SK-N-MC (cell line): ENCODE data around the gene SETD1A.

Experiments used
- EZH2 ChIP-seq: fragments of 200-600 bp; sonication (generic); IDR thresholded peaks from one replicate; pipeline ENCODE4 v1.6.1; 2017; ENCODE audit warnings: antibody characterized with exemption
- FOXP2 ChIP-seq: optimal IDR thresholded peaks from 2 replicates; pipeline ENCODE3; 2011; ENCODE audit warnings: mild to moderate bottlenecking, moderate library complexity; ENCODE audit not compliant: insufficient read depth; ENCODE audit errors: extremely low read length, control extremely low read depth
- POLR2AphosphoS5 ChIP-seq: IDR thresholded peaks from 2 replicates; pipeline ENCODE4 v1.6.1; 2012; ENCODE audit warnings: mild to moderate bottlenecking, low read depth, low read length, borderline replicate concordance

- TF ChIP-seq POLR2AphosphoS5 (no peak), EZH2 (no peak), FOXP2 (no peak)
Observed at GRCh38 chr16:30958175-30959079, 873 bp downstream of the SETD1A start.
